ENCODE measurements around the gene TWF1.
"Not testable (repeated sequence)": the region's sequence is repeated elsewhere in the genome, so short reads cannot be mapped to it uniquely, and the experiment has no call there.

Gene TWF1

GRCh38 chr12:43758728-43759563, 47.2 kb downstream of the TWF1 start, which contains the start of the genes IRAK4 and PUS7L:
Gene IRAK4 (plus strand): TSS chr12:43758951. CDS start chr12:43768112, 9,161 bp downstream.
Gene PUS7L (minus strand): TSS chr12:43758790. CDS start chr12:43755245, 3,545 bp downstream.
- peak; percentile 98 for DNase-seq (ENCODE audit: low read depth)
- peak within 1 kb of the TSS; percentile 77 for H3K4me3 ChIP-seq (ENCODE audit: low read length)
- TF ChIP-seq CTCF (IDR thresholded peaks at IDR 0.05; ENCODE audit: insufficient read depth, low read depth, low read length, missing control alignments), result peak; percentile 54

GRCh38 chr12:43758247-43758727, 47.8 kb downstream of the TWF1 start:
- H3K4me3 ChIP-seq (ENCODE audit: low read length), result peak overlapping the region; percentile 77
- TF ChIP-seq CTCF (IDR thresholded peaks at IDR 0.05; ENCODE audit: insufficient read depth, low read depth, low read length, missing control alignments), result no peak
- DNase-seq (ENCODE audit: low read depth), result peak; percentile 56

GRCh38 chr12:43754015-43754414, 52.1 kb downstream of the TWF1 start:
- no peak for DNase-seq (ENCODE audit: low read depth)
- H3K4me3 ChIP-seq (ENCODE audit: low read length), result no peak overlapping the region
- TF ChIP-seq CTCF (IDR thresholded peaks at IDR 0.05; ENCODE audit: insufficient read depth, low read depth, low read length, missing control alignments), result no peak

GRCh38 chr12:43751360-43751759, 54.8 kb downstream of the TWF1 start:
- DNase-seq (ENCODE audit: low read depth); H3K4me3 ChIP-seq (ENCODE audit: low read length): not testable (repeated sequence)

GRCh38 chr12:43750814-43751213, 55.3 kb downstream of the TWF1 start:
- DNase-seq (ENCODE audit: low read depth), result no peak
- no peak overlapping the region for H3K4me3 ChIP-seq (ENCODE audit: low read length)
- no peak for TF ChIP-seq CTCF (IDR thresholded peaks at IDR 0.05; ENCODE audit: insufficient read depth, low read depth, low read length, missing control alignments)

GRCh38 chr12:43749016-43749415, 57.1 kb downstream of the TWF1 start:
- no peak for TF ChIP-seq CTCF (IDR thresholded peaks at IDR 0.05; ENCODE audit: insufficient read depth, low read depth, low read length, missing control alignments)
- DNase-seq (ENCODE audit: low read depth), result no peak
- H3K4me3 ChIP-seq (ENCODE audit: low read length), result no peak overlapping the region

GRCh38 chr12:43744826-43745225, 61.3 kb downstream of the TWF1 start:
- no peak for DNase-seq (ENCODE audit: low read depth)
- TF ChIP-seq CTCF (IDR thresholded peaks at IDR 0.05; ENCODE audit: insufficient read depth, low read depth, low read length, missing control alignments), result no peak
- H3K4me3 ChIP-seq (ENCODE audit: low read length), result no peak overlapping the region

Measured in epithelial cell of esophagus (primary cell).